Common myeloid progenitor, CD34-positive (primary cell): ENCODE data around the gene TMEM121.

ENCODE experiments used
- CTCF ChIA-PET: fragments of 350-600 bp; sonication (Branson Sonifier 250); formaldehyde crosslinking; loops from one replicate; lab custom pipeline; 2021; ENCODE audit warnings: antibody characterized with exemption; lab: Charles Lee
- POLR2A ChIA-PET: fragments of 350-600 bp; sonication (Branson Sonifier 250); formaldehyde crosslinking; loops from one replicate; lab custom pipeline; 2021; ENCODE audit warnings: antibody characterized with exemption; lab: Charles Lee
- DNase-seq, 3 donors: peaks; one replicate each; pipeline versions ENCODE4 v3.0.0 to v3.0.0-alpha.2; 2013
- H3K27ac ChIP-seq, 2 experiments: 1 replicate in 1 of 2; 2 replicates in 1 of 2; pipeline ENCODE4 v1.7.0; 2013; ENCODE audit warnings: inconsistent platforms in 2 of 2, low read length in 2 of 2, mild to moderate bottlenecking in 2 of 2, low read depth in 1 of 2, moderate library complexity in 1 of 2; ENCODE audit not compliant: severe bottlenecking in 2 of 2, insufficient read depth in 1 of 2, poor library complexity in 1 of 2
- H3K27me3 ChIP-seq, 5 experiments: replicated peaks in 2 of 5; 1 replicate in 3 of 5; 2 replicates in 2 of 5; pipeline versions ENCODE4 v1.6.1 to v1.7.0; 2013; ENCODE audit warnings: low read length in 4 of 5, mild to moderate bottlenecking in 2 of 5, moderate library complexity in 2 of 5, inconsistent platforms in 1 of 5; ENCODE audit not compliant: insufficient read depth in 5 of 5, control insufficient read depth in 4 of 5
- H3K36me3 ChIP-seq, 4 experiments: 1 replicate in 2 of 4; 2 replicates in 2 of 4; pipeline versions ENCODE4 v1.6.1 to v1.7.0; 2013; ENCODE audit warnings: low read length in 3 of 4, control low read depth in 1 of 4, mild to moderate bottlenecking in 1 of 4; ENCODE audit not compliant: control insufficient read depth in 4 of 4, insufficient read depth in 4 of 4
- H3K4me1 ChIP-seq, 4 experiments: 1 replicate in 3 of 4; 2 replicates in 1 of 4; pipeline versions ENCODE4 v1.6.1 to v1.7.1; 2013; ENCODE audit warnings: low read length in 3 of 4, mild to moderate bottlenecking in 3 of 4, control low read depth in 1 of 4, inconsistent platforms in 1 of 4, moderate library complexity in 1 of 4; ENCODE audit not compliant: control insufficient read depth in 4 of 4, insufficient read depth in 4 of 4; ENCODE audit errors: control extremely low read depth in 1 of 4
- H3K4me3 ChIP-seq, 7 experiments: 1 replicate in 4 of 7; 2 replicates in 3 of 7; pipeline versions ENCODE4 v1.5.1 to v1.7.0; 2013; ENCODE audit warnings: mild to moderate bottlenecking in 7 of 7, low read length in 6 of 7, moderate library complexity in 6 of 7, inconsistent platforms in 2 of 7, low read depth in 2 of 7, control low read depth in 1 of 7; ENCODE audit not compliant: insufficient read depth in 4 of 7, control insufficient read depth in 1 of 7; ENCODE audit errors: extremely low read depth in 1 of 7
- H3K9me3 ChIP-seq, 5 experiments: 1 replicate in 4 of 5; 2 replicates in 1 of 5; pipeline versions ENCODE4 v1.6.1 to v1.7.1; 2013; ENCODE audit warnings: low read length in 4 of 5, mild to moderate bottlenecking in 2 of 5, inconsistent platforms in 1 of 5, low read depth in 1 of 5, moderate library complexity in 1 of 5; ENCODE audit not compliant: control insufficient read depth in 4 of 5, insufficient read depth in 2 of 5; ENCODE audit errors: control extremely low read depth in 1 of 5
- WGBS: methylation state at CpG from one replicate; pipeline ENCODE4 v1.1.5; 2013; ENCODE audit not compliant: insufficient coverage; 5-methylcytosine and 5-hydroxymethylcytosine counted together

The TMEM121 gene

GRCh38 chr14:105490572-105491365 is 35.6 kb upstream of the TMEM121 start, which contains the start of gene TEDC1:
Gene TEDC1 (plus strand): TSS chr14:105491246. CDS start chr14:105491376, 130 bp downstream.
- ChIA-PET CTCF (interaction anchor here (0.8 to 5.2 kb wide), 20 partner anchors 9 to 129 kb away, joined by 3 to 68 read pairs (median 5); no protein-coding TSS in a partner anchor), POLR2A (interaction anchor here (1.1 to 2.6 kb wide), 5 partner anchors 9 to 120 kb away, joined by 3 to 23 read pairs (median 5); no protein-coding TSS in a partner anchor)
- peaks cover 2 to 16% (median 6%) of the 10 kb centered on the region in 4 experiments for H3K36me3 ChIP-seq
- H3K4me1 ChIP-seq: peaks cover 0 to 55% (median 52%) of the 10 kb centered on the region in 4 experiments
- peak; percentile 100 for DNase-seq
- no peaks in the 10 kb centered on the region for H3K9me3 ChIP-seq
- peaks cover 0 to 29% (median 5%) of the 10 kb centered on the region in 5 experiments for H3K27me3 ChIP-seq
- peak within 1 kb of the TSS; percentile 58 to 83 (median 75) for H3K4me3 ChIP-seq
- WGBS: 0% methylated on average over 79 of the region's 94 CpGs
- peak within 1 kb of the TSS; percentile 70 to 88 for H3K27ac ChIP-seq

GRCh38 chr14:105491366-105491973 is 34.9 kb upstream of the TMEM121 start:
- peaks cover 0 to 48% (median 45%) of the 10 kb centered on the region in 4 experiments for H3K4me1 ChIP-seq
- CTCF ChIA-PET: interaction anchor here (1.5 to 5.2 kb wide), 3 partner anchors 10 to 118 kb away, joined by 3 to 68 read pairs (median 21); no protein-coding TSS in a partner anchor
- H3K36me3 ChIP-seq: peaks cover 2 to 16% (median 6%) of the 10 kb centered on the region in 4 experiments
- peak overlapping the region; percentile 70 to 88 for H3K27ac ChIP-seq
- peak; percentile 75 to 83 (median 82) for DNase-seq
- 1% methylated on average over 48 of the region's 53 CpGs for WGBS
- no peaks in the 10 kb centered on the region for H3K9me3 ChIP-seq
- H3K4me3 ChIP-seq: peak overlapping the region; percentile 43 to 83 (median 75)
- peaks cover 0 to 22% (median 2%) of the 10 kb centered on the region in 5 experiments for H3K27me3 ChIP-seq
- POLR2A ChIA-PET: interaction anchor here (2.6 kb wide), 1 partner anchor 10 kb away, joined by 23 read pairs; no protein-coding TSS in a partner anchor

- POLR2A ChIA-PET: no interaction called here
- CTCF ChIA-PET: interaction anchor here (1.5 to 5.2 kb wide), 3 partner anchors 11 to 119 kb away, joined by 3 to 68 read pairs (median 21); no protein-coding TSS in a partner anchor
- DNase-seq: no peak
- H3K27ac ChIP-seq: no peak overlapping the region
- no peaks in the 10 kb centered on the region for H3K9me3 ChIP-seq
- 95% methylated on average over 21 of the region's 24 CpGs for WGBS
- H3K36me3 ChIP-seq: peaks cover 2 to 16% (median 6%) of the 10 kb centered on the region in 4 experiments
- peaks cover 0 to 40% (median 37%) of the 10 kb centered on the region in 4 experiments for H3K4me1 ChIP-seq
- H3K4me3 ChIP-seq: peak overlapping the region in 3 of 7 experiments; percentile 79 to 83 (median 83)
- peaks cover 0 to 14% (median 2%) of the 10 kb centered on the region in 5 experiments for H3K27me3 ChIP-seq
These were observed 34.1 kb upstream of the TMEM121 start for GRCh38 chr14:105492031-105492970.

GRCh38 chr14:105492971-105493871 is 33.2 kb upstream of the TMEM121 start:
- ChIA-PET CTCF (interaction anchor here (1.5 to 5.2 kb wide), 3 partner anchors 11 to 120 kb away, joined by 3 to 68 read pairs (median 21); no protein-coding TSS in a partner anchor), POLR2A (no interaction called here)
- Histone ChIP-seq H3K4me3 (no peak overlapping the region), H3K4me1 (peaks cover 0 to 31% (median 28%) of the 10 kb centered on the region in 4 experiments), H3K27ac (no peak overlapping the region), H3K36me3 (peaks cover 2 to 16% (median 6%) of the 10 kb centered on the region in 4 experiments), H3K9me3 (no peaks in the 10 kb centered on the region), H3K27me3 (peaks cover 0 to 5% (median 0%) of the 10 kb centered on the region in 5 experiments)
- WGBS: 95% methylated on average over 12 of the region's 20 CpGs
- no peak for DNase-seq

GRCh38 chr14:105493921-105494605 is 32.3 kb upstream of the TMEM121 start:
- Histone ChIP-seq H3K36me3 (peaks cover 2 to 16% (median 6%) of the 10 kb centered on the region in 4 experiments), H3K27me3 (no peaks in the 10 kb centered on the region), H3K4me3 (no peak overlapping the region), H3K9me3 (no peaks in the 10 kb centered on the region), H3K27ac (no peak overlapping the region), H3K4me1 (peaks cover 0 to 23% (median 20%) of the 10 kb centered on the region in 4 experiments)
- ChIA-PET CTCF (interaction anchor here (3.4 kb wide), 1 partner anchor 12 kb away, joined by 21 read pairs; no protein-coding TSS in a partner anchor), POLR2A (no interaction called here)
- 95% methylated on average over 13 of the region's 16 CpGs for WGBS
- no peak for DNase-seq
